HepG2 (cell line): ENCODE data around the gene ATIC. TPM values are rescaled to one million over a fixed set of nuclear protein-coding genes. Genes with fewer than 3 reads are reported as not detected.

ENCODE experiments used
- ELF4 ChIP-seq: sonication (generic); formaldehyde crosslinking; IDR thresholded peaks from 2 replicates; pipeline ENCODE4 v1.5.0; 2020; ENCODE audit warnings: missing genetic modification reagents, mild to moderate bottlenecking, moderate library complexity, borderline replicate concordance
- GTF2F1 ChIP-seq: fragments of 150-350 bp; IDR thresholded peaks from 2 replicates; pipeline ENCODE4 v1.6.1; 2014; ENCODE audit warnings: low read length
- HOXA7 ChIP-seq: sonication (generic); formaldehyde crosslinking; IDR thresholded peaks from 2 replicates; pipeline ENCODE4 v1.8.1; 2022; ENCODE audit warnings: mild to moderate bottlenecking, missing genetic modification reagents, moderate library complexity
- PAF1 ChIP-seq: IDR thresholded peaks from 2 replicates; pipeline ENCODE4 v1.6.1; 2016; ENCODE audit warnings: missing genetic modification reagents, missing compliant biosample characterization
- SMAD9 ChIP-seq: sonication (generic); formaldehyde crosslinking; IDR thresholded peaks from 2 replicates; pipeline ENCODE4 v1.5.1; 2020; ENCODE audit warnings: mild to moderate bottlenecking, missing genetic modification reagents
- SSRP1 ChIP-seq: IDR thresholded peaks from 2 replicates; pipeline ENCODE4 v1.6.1; 2016; ENCODE audit warnings: control low read depth
- TRIM24 ChIP-seq: sonication (generic); formaldehyde crosslinking; IDR thresholded peaks from 2 replicates; pipeline ENCODE4 v1.8.0; 2022; ENCODE audit warnings: mild to moderate bottlenecking, missing genetic modification reagents
- WIZ ChIP-seq: sonication (generic); formaldehyde crosslinking; IDR thresholded peaks from 2 replicates; pipeline ENCODE4 v1.5.1; 2020; ENCODE audit warnings: mild to moderate bottlenecking, missing genetic modification reagents
- ZNF350 ChIP-seq: sonication (generic); formaldehyde crosslinking; IDR thresholded peaks from 2 replicates; pipeline ENCODE4 v1.4.0; 2020; ENCODE audit warnings: mild to moderate bottlenecking, low read depth, missing genetic modification reagents, borderline replicate concordance
- ZSCAN9 ChIP-seq: IDR thresholded peaks from 2 replicates; pipeline ENCODE4 v1.6.1; 2016; ENCODE audit warnings: borderline replicate concordance
- polyA plus RNA-seq, 8 experiments: library from polyadenylated mRNA; depleted of rRNA in 3 of 8; stranded (reverse) in 7 of 8; unstranded in 1 of 8; fragments of >200 nt; fragmentation: Illumina TruSeq in 4 of 8; extraction: Trizol in 4 of 8; gene quantifications; 2 replicates each; pipeline versions ENCODE4 v1.2.1 to v1.2.3, GENCODE V29; 2011 to 2016; ENCODE audit warnings: low read depth in 4 of 8, missing spikeins in 1 of 8, mixed read lengths in 1 of 8; ENCODE audit not compliant: insufficient read depth in 1 of 8
- total RNA-seq, 5 experiments: library from RNA; depleted of rRNA; stranded (reverse); fragments of >200 nt; fragmentation: Illumina TruSeq; extraction: Trizol; gene quantifications; 2 replicates each; pipeline ENCODE4 v1.2.3, GENCODE V29; 2016; ENCODE audit warnings: low read depth in 1 of 5
- TF ChIP-seq, protein P1 (sequence below): sonication (generic); formaldehyde crosslinking; IDR thresholded peaks from 2 replicates; pipeline ENCODE4 v1.5.0; 2020; ENCODE audit warnings: missing genetic modification reagents
- TF ChIP-seq, protein P2 (sequence below): sonication (generic); formaldehyde crosslinking; IDR thresholded peaks from 2 replicates; pipeline ENCODE4 v1.4.0; 2020; ENCODE audit warnings: missing genetic modification reagents, borderline replicate concordance
- TF ChIP-seq, protein P3 (sequence below): IDR thresholded peaks from 2 replicates; pipeline ENCODE4 v1.6.1; 2016; ENCODE audit warnings: missing genetic modification reagents, missing compliant biosample characterization
- TF ChIP-seq, protein P4 (sequence below): sonication (generic); formaldehyde crosslinking; IDR thresholded peaks from 2 replicates; pipeline ENCODE4 v1.8.0; 2022; ENCODE audit warnings: missing genetic modification reagents, mild to moderate bottlenecking, borderline replicate concordance
- TF ChIP-seq, protein P5 (sequence below): sonication (generic); formaldehyde crosslinking; conservative IDR thresholded peaks from 2 replicates; pipeline ENCODE4 v1.4.0; 2020; ENCODE audit warnings: missing genetic modification reagents
- TF ChIP-seq, protein P6 (sequence below): fragments of 450-650 bp; IDR thresholded peaks from 2 replicates; pipeline ENCODE4 v1.6.1; 2017
- TF ChIP-seq, protein P7 (sequence below): sonication (generic); formaldehyde crosslinking; conservative IDR thresholded peaks from 2 replicates; pipeline ENCODE4 v1.8.0; 2022; ENCODE audit warnings: mild to moderate bottlenecking, moderate library complexity, missing genetic modification reagents

ATIC gene
- total and polyA plus RNA-seq, 2 of the 13 experiments (the other 11 are each of a cell fraction or from before 2014, with no cell fraction given) = 89.8 to 146 TPM

DNA sequence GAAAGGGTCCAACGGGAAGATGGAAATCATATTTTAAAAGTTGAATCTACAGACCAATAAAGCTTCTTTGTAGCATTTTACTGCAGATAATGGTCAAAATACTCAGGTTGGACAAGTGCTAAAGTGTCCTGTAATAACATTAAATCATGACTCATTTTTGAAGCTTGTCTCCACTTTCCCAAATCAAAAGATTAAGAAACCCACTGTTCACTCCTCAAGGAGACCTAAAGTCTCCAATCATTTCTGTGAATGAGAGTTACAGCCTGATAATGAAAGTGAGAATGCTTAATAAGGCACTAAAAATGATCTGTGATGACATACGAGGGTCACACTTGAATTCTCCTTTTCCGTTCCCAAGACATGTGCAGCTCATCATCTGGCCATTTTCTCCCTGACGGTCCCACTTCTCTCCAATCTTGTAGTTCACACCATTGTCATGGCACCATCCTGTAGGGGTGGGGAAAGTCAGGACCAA is 53.4 kb downstream of the ATIC start (continued):
- TF ChIP-seq, protein P1, sequence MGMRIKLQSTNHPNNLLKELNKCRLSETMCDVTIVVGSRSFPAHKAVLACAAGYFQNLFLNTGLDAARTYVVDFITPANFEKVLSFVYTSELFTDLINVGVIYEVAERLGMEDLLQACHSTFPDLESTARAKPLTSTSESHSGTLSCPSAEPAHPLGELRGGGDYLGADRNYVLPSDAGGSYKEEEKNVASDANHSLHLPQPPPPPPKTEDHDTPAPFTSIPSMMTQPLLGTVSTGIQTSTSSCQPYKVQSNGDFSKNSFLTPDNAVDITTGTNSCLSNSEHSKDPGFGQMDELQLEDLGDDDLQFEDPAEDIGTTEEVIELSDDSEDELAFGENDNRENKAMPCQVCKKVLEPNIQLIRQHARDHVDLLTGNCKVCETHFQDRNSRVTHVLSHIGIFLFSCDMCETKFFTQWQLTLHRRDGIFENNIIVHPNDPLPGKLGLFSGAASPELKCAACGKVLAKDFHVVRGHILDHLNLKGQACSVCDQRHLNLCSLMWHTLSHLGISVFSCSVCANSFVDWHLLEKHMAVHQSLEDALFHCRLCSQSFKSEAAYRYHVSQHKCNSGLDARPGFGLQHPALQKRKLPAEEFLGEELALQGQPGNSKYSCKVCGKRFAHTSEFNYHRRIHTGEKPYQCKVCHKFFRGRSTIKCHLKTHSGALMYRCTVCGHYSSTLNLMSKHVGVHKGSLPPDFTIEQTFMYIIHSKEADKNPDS (CRISPR knock-in tag) = peak; percentile 19; the same call in 1 of the 2 replicates
- TF ChIP-seq TRIM24 (CRISPR knock-in tag) = no peak
- TF ChIP-seq, protein P2, sequence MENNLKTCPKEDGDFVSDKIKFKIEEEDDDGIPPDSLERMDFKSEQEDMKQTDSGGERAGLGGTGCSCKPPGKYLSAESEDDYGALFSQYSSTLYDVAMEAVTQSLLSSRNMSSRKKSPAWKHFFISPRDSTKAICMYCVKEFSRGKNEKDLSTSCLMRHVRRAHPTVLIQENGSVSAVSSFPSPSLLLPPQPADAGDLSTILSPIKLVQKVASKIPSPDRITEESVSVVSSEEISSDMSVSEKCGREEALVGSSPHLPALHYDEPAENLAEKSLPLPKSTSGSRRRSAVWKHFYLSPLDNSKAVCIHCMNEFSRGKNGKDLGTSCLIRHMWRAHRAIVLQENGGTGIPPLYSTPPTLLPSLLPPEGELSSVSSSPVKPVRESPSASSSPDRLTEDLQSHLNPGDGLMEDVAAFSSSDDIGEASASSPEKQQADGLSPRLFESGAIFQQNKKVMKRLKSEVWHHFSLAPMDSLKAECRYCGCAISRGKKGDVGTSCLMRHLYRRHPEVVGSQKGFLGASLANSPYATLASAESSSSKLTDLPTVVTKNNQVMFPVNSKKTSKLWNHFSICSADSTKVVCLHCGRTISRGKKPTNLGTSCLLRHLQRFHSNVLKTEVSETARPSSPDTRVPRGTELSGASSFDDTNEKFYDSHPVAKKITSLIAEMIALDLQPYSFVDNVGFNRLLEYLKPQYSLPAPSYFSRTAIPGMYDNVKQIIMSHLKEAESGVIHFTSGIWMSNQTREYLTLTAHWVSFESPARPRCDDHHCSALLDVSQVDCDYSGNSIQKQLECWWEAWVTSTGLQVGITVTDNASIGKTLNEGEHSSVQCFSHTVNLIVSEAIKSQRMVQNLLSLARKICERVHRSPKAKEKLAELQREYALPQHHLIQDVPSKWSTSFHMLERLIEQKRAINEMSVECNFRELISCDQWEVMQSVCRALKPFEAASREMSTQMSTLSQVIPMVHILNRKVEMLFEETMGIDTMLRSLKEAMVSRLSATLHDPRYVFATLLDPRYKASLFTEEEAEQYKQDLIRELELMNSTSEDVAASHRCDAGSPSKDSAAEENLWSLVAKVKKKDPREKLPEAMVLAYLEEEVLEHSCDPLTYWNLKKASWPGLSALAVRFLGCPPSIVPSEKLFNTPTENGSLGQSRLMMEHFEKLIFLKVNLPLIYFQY (CRISPR knock-in tag) = no peak
- TF ChIP-seq HOXA7 (CRISPR knock-in tag) = 0 out of 2 replicates have a peak, but pooled peaks have one; percentile 22
- TF ChIP-seq, protein P3, sequence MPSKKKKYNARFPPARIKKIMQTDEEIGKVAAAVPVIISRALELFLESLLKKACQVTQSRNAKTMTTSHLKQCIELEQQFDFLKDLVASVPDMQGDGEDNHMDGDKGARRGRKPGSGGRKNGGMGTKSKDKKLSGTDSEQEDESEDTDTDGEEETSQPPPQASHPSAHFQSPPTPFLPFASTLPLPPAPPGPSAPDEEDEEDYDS (CRISPR knock-in tag) = no peak
- TF ChIP-seq ZSCAN9 (CRISPR knock-in tag) = no peak
- TF ChIP-seq ELF4 = no peak
- TF ChIP-seq, protein P4, sequence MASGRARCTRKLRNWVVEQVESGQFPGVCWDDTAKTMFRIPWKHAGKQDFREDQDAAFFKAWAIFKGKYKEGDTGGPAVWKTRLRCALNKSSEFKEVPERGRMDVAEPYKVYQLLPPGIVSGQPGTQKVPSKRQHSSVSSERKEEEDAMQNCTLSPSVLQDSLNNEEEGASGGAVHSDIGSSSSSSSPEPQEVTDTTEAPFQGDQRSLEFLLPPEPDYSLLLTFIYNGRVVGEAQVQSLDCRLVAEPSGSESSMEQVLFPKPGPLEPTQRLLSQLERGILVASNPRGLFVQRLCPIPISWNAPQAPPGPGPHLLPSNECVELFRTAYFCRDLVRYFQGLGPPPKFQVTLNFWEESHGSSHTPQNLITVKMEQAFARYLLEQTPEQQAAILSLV = no peak
- TF ChIP-seq SMAD9 (CRISPR knock-in tag) = no peak
- peak; percentile 86; the same call in 1 of the 2 replicates for TF ChIP-seq PAF1 (CRISPR knock-in tag)
- TF ChIP-seq ZNF350 (CRISPR knock-in tag) = no peak
- no peak for TF ChIP-seq GTF2F1
- TF ChIP-seq, protein P5, sequence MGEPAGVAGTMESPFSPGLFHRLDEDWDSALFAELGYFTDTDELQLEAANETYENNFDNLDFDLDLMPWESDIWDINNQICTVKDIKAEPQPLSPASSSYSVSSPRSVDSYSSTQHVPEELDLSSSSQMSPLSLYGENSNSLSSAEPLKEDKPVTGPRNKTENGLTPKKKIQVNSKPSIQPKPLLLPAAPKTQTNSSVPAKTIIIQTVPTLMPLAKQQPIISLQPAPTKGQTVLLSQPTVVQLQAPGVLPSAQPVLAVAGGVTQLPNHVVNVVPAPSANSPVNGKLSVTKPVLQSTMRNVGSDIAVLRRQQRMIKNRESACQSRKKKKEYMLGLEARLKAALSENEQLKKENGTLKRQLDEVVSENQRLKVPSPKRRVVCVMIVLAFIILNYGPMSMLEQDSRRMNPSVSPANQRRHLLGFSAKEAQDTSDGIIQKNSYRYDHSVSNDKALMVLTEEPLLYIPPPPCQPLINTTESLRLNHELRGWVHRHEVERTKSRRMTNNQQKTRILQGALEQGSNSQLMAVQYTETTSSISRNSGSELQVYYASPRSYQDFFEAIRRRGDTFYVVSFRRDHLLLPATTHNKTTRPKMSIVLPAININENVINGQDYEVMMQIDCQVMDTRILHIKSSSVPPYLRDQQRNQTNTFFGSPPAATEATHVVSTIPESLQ (CRISPR knock-in tag) = no peak
- TF ChIP-seq, protein P6, sequence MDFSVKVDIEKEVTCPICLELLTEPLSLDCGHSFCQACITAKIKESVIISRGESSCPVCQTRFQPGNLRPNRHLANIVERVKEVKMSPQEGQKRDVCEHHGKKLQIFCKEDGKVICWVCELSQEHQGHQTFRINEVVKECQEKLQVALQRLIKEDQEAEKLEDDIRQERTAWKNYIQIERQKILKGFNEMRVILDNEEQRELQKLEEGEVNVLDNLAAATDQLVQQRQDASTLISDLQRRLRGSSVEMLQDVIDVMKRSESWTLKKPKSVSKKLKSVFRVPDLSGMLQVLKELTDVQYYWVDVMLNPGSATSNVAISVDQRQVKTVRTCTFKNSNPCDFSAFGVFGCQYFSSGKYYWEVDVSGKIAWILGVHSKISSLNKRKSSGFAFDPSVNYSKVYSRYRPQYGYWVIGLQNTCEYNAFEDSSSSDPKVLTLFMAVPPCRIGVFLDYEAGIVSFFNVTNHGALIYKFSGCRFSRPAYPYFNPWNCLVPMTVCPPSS = no peak
- TF ChIP-seq, protein P7, sequence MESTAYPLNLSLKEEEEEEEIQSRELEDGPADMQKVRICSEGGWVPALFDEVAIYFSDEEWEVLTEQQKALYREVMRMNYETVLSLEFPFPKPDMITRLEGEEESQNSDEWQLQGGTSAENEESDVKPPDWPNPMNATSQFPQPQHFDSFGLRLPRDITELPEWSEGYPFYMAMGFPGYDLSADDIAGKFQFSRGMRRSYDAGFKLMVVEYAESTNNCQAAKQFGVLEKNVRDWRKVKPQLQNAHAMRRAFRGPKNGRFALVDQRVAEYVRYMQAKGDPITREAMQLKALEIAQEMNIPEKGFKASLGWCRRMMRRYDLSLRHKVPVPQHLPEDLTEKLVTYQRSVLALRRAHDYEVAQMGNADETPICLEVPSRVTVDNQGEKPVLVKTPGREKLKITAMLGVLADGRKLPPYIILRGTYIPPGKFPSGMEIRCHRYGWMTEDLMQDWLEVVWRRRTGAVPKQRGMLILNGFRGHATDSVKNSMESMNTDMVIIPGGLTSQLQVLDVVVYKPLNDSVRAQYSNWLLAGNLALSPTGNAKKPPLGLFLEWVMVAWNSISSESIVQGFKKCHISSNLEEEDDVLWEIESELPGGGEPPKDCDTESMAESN (CRISPR knock-in tag) = 0 out of 2 replicates have a peak, but pooled peaks have one; percentile 31
- TF ChIP-seq WIZ (CRISPR knock-in tag) = no peak
- peak; percentile 52; the same call in 1 of the 2 replicates for TF ChIP-seq SSRP1
